Measurements from ENCODE around the gene GABARAP. TPM values are rescaled to one million over a fixed set of nuclear protein-coding genes. Genes with fewer than 3 reads are reported as not detected.

GABARAP gene
- total RNA-seq, 2 experiments from 2014 or later, result 256 to 279 TPM

DNA sequence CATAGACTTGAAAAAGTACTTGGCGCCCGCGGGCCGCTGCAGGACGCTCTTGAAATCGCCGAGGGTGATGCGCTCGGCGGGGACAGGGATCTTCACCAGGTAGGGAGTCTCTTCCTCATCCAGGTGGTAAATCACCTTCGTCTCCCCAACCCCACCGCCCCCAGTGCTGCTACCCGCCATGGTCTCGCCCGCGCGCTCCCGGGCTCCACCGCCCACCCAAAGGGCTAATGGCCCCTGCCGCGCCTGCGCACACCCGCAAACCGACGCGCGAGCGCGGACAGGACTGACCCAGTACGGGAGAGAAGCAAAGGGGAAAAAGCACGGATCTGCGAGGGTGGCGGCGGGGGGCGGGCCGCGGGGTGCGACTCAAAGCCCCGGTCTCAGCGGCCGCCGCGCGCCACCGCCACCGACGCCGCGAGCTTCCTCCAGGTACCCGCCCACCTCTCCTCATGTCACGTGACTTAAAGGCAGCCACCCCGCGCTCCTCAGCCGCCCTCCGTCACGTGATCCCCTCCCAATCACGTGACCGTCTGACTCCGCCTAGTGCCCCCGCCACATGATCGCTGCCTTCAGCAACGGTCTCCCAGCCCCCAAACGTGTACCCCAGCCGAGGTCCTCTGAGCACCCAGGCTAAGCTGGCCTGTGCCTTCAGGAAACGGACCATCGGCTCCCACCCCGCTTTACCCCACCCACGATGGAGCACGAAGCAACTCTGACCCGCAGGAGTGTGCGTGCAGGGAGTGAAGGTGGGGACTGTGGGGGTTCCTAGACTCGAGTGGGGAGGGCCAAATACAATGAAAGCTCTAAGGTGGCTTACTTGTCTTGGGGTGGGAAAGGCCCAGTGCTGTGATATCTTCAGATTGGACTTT, 7.9 kb downstream of the GABARAP start, which contains the start of gene DVL2:
DVL2 (minus strand) TSS at position 435 of the 869 bp plus-strand sequence; CDS start at position 180, 255 bp downstream.
- no peaks in the 10 kb centered on the region for H3K27me3 Mint-ChIP-seq

GRCh38 chr17:7233701-7234082, 8.6 kb downstream of the GABARAP start:
- Mint-ChIP-seq H3K27ac (peak overlapping the region; percentile 88), H3K4me1 (peaks cover 52% of the 10 kb centered on the region), H3K9me3 (no peaks in the 10 kb centered on the region), H3K27me3 (no peaks in the 10 kb centered on the region), H3K4me3 (peak overlapping the region; percentile 96), H3K36me3 (ENCODE audit: low read depth) (peaks cover 33% of the 10 kb centered on the region)
- CTCF ChIA-PET, result interaction anchor here (0.7 to 2.5 kb wide), 6 partner anchors 9 to 454 kb away, joined by 3 to 14 read pairs (median 4); partner anchors contain the start of genes ACADVL and DLG4
- DNase-seq, result no peak
- POLR2A ChIA-PET, result interaction anchor here (0.7 kb wide), 1 partner anchor 301 kb away, joined by 3 read pairs; no protein-coding TSS in a partner anchor

More for the DNA sequence above, 7.9 kb downstream of the GABARAP start, which contains the start of gene DVL2:
- Mint-ChIP-seq H3K4me3 (peak within 1 kb of the TSS; percentile 96), H3K9me3 (no peaks in the 10 kb centered on the region), H3K36me3 (ENCODE audit: low read depth) (peaks cover 31% of the 10 kb centered on the region), H3K4me1 (peaks cover 49% of the 10 kb centered on the region), H3K27ac (peak within 1 kb of the TSS; percentile 88)
- ChIA-PET POLR2A (interaction anchor here (0.7 kb wide), 1 partner anchor 301 kb away, joined by 3 read pairs; no protein-coding TSS in a partner anchor), CTCF (interaction anchor here (1.0 to 2.5 kb wide), 6 partner anchors 9 to 453 kb away, joined by 3 to 14 read pairs (median 4); partner anchors contain the start of genes ACADVL and DLG4)
- DNase-seq, result peak; percentile 95

DNA sequence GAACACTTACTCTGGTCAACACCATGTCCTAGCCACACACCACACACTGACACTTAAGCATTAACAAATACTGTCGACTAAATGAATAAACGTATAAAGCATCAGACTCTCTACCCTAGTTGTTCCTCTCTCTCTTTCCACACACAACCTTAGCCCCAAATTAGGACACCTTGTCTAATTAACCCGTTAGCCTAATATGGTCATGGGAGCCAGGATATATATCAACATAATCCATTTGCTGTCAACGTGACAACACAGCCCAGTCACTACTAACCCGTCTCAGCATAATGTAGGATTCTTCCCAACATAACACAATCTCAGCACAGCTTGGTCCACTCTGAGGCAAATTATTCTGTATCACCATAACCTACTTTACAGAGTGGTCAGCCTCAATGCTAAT, 10.1 kb downstream of the GABARAP start:
- no peak overlapping the region for H3K27ac Mint-ChIP-seq
- H3K4me3 Mint-ChIP-seq, result peak overlapping the region; percentile 34
- ChIA-PET CTCF (interaction anchor here (0.8 to 2.5 kb wide), 2 partner anchors 11 to 18 kb away, joined by 3 to 7 read pairs; no protein-coding TSS in a partner anchor), POLR2A (no interaction called here)
- H3K36me3 Mint-ChIP-seq (ENCODE audit: low read depth), result peaks cover 37% of the 10 kb centered on the region
- DNase-seq, result no peak
- H3K27me3 Mint-ChIP-seq, result no peaks in the 10 kb centered on the region
- H3K9me3 Mint-ChIP-seq, result no peaks in the 10 kb centered on the region
- peaks cover 46% of the 10 kb centered on the region for H3K4me1 Mint-ChIP-seq

DNA sequence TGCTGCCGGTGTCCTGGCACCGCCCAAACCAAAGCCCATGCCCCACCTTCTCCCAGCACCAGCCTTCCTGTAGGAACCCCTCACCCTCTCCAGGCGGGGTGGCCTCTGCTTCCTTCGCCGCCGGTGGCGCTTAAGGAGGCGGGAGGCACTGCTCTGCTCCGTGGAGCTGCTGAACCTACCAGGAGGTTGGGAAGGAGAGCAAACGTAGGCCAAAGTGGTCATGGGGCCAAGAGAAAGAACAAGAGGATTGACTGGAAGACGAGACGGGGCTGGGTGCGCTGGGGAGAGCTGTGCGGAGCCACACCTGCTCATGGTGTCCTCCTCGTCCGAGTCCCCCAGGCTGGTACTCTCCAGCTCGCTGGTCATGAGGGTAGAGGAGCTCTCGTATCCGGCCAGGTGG, 12.7 kb downstream of the GABARAP start:
- ChIA-PET POLR2A (no interaction called here), CTCF (interaction anchor here (1.4 to 1.5 kb wide), 2 partner anchors 9 to 10 kb away, joined by 3 to 4 read pairs; partner anchors contain the start of gene DLG4)
- Mint-ChIP-seq H3K27ac (no peak overlapping the region), H3K27me3 (no peaks in the 10 kb centered on the region), H3K9me3 (no peaks in the 10 kb centered on the region), H3K4me3 (no peak overlapping the region), H3K36me3 (ENCODE audit: low read depth) (peaks cover 21% of the 10 kb centered on the region), H3K4me1 (peaks cover 20% of the 10 kb centered on the region)
- DNase-seq, result no peak

- no peak for DNase-seq
- H3K4me1 Mint-ChIP-seq, result peaks cover 19% of the 10 kb centered on the region
- H3K9me3 Mint-ChIP-seq, result no peaks in the 10 kb centered on the region
- H3K4me3 Mint-ChIP-seq, result no peak overlapping the region
- CTCF ChIA-PET, result interaction anchor here (1.4 kb wide), 1 partner anchor 8 kb away, joined by 3 read pairs; no protein-coding TSS in a partner anchor
- POLR2A ChIA-PET, result no interaction called here
- no peaks in the 10 kb centered on the region for H3K27me3 Mint-ChIP-seq
- no peak overlapping the region for H3K27ac Mint-ChIP-seq
- peaks cover 22% of the 10 kb centered on the region for H3K36me3 Mint-ChIP-seq (ENCODE audit: low read depth)
These were observed 13.3 kb downstream of the GABARAP start for GRCh38 chr17:7228920-7229319.

- Mint-ChIP-seq H3K4me1 (peaks cover 8% of the 10 kb centered on the region), H3K4me3 (no peak overlapping the region), H3K36me3 (ENCODE audit: low read depth) (peaks cover 29% of the 10 kb centered on the region), H3K27ac (no peak overlapping the region), H3K27me3 (no peaks in the 10 kb centered on the region), H3K9me3 (no peaks in the 10 kb centered on the region)
- no peak for DNase-seq
- POLR2A ChIA-PET, result no interaction called here
- CTCF ChIA-PET, result interaction anchor here (1.7 kb wide), 1 partner anchor 70 kb away, joined by 4 read pairs; no protein-coding TSS in a partner anchor
These were observed 15.2 kb downstream of the GABARAP start for GRCh38 chr17:7226721-7227710.

DNA sequence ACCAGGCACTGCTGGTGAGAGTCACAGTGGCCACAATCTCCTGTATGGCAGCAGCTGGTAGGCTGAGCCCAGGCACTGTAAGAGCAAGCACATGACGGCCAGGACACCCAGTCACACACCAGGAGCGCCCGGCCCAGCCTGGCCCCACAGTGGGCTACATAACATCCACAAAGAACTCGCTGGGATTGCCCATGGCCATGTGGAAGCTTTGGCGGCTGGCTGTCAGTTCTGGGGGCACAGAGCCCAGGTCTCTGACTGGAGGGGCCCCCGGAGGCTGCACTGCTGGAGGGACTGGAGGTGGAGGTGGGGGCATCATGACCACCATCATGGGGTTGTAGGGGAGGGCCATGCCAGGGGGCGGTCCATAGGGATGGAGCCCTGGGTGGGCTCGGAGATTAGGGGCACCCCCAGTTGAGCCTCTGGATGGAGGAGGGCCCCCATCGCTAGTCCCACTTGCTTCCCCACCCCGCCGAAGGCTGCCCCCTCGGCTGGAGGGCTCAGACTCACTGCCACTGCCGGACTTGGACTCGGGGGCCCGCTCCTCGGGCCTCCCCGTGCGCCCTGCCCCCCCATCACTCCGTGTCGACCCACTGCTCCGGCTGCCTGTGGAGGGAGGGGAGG, 16.4 kb downstream of the GABARAP start:
- Mint-ChIP-seq H3K27me3 (no peaks in the 10 kb centered on the region), H3K36me3 (ENCODE audit: low read depth) (peaks cover 36% of the 10 kb centered on the region)
- POLR2A ChIA-PET, result no interaction called here

DNA sequence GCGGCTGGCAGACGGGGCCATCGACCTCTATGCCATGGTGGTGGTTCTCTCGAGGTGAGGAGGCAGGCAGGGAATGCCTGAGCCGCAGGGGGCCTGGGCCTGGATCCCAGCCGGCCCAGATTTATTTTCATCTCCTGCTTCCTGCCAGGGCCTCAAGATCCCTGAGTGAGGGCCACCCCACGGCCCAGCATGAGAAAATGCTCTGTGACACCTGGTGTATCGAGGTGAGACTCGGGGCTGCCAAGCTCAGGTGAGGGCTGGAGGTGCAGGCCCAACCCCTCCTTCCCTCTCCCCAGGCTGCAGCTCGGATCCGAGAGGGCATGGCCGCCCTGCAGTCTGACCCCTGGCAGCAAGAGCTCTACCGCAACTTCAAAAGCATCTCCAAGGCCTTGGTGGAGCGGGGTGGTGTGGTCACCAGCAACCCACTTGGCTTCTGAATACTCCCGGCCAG, 17.6 kb downstream of the GABARAP start:
- H3K9me3 Mint-ChIP-seq, result no peaks in the 10 kb centered on the region
- H3K36me3 Mint-ChIP-seq (ENCODE audit: low read depth), result peaks cover 37% of the 10 kb centered on the region
- H3K27ac Mint-ChIP-seq, result no peak overlapping the region
- H3K4me1 Mint-ChIP-seq, result peaks cover 19% of the 10 kb centered on the region
- ChIA-PET CTCF (interaction anchor here (0.7 to 1.2 kb wide), 4 partner anchors 10 to 32 kb away, joined by 3 to 5 read pairs (median 4); partner anchors contain the start of gene DVL2), POLR2A (no interaction called here)
- no peak for DNase-seq
- no peak overlapping the region for H3K4me3 Mint-ChIP-seq
- H3K27me3 Mint-ChIP-seq, result no peaks in the 10 kb centered on the region

More for the DNA sequence above, 16.4 kb downstream of the GABARAP start:
- Mint-ChIP-seq H3K4me1 (peaks cover 13% of the 10 kb centered on the region), H3K9me3 (no peaks in the 10 kb centered on the region), H3K4me3 (no peak overlapping the region), H3K27ac (no peak overlapping the region)
- DNase-seq, result no peak
- CTCF ChIA-PET, result interaction anchor here (0.6 to 1.7 kb wide), 2 partner anchors 68 to 71 kb away, joined by 3 to 4 read pairs; no protein-coding TSS in a partner anchor

DNA sequence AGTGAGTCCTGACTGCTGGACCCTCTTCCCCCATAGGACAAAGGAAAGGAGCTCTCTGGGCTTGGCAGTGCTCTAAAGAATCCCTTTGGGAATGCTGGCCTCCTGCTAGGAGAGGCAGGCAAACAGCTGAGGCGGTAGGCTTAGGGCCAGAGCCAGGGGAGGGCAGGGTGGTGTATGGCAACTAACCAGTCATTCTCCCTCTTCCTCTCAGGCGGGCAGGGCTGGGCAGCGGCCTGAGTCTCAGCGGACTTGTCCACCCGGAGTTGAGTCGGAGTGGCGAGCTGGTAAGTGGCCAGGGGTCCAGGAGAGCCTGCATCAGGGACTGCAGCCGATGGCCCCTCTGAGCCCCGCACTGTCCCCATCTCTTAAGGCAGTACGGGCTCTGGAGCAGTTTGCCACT, 18.1 kb downstream of the GABARAP start:
- Mint-ChIP-seq H3K4me1 (peaks cover 23% of the 10 kb centered on the region), H3K27ac (no peak overlapping the region), H3K27me3 (no peaks in the 10 kb centered on the region), H3K9me3 (no peaks in the 10 kb centered on the region), H3K4me3 (no peak overlapping the region), H3K36me3 (ENCODE audit: low read depth) (peaks cover 34% of the 10 kb centered on the region)
- POLR2A ChIA-PET, result no interaction called here
- no peak for DNase-seq
- CTCF ChIA-PET, result interaction anchor here (0.7 to 1.2 kb wide), 3 partner anchors 9 to 33 kb away, joined by 3 to 5 read pairs (median 3); no protein-coding TSS in a partner anchor

DNA sequence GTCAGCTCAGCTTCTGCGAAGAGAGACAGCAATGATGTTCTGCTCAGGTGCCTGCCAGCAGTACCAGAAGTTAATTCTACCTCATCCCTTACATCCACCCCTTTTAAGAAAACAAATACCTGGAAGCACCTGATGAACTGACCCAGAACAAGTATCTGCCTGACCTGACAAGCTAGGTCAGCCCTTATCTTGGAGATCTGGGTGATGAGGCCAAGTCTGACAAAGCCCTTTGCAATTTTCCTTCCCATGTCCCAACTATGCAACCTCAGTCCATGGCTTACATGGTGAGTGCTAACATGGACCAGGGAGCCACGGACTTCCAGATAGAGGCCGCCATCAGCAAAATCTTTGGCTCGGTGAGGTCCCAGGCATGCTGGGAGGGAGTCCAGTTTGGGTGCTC, 18.9 kb downstream of the GABARAP start:
- ChIA-PET POLR2A (no interaction called here), CTCF (interaction anchor here (0.6 to 5.0 kb wide), 2 partner anchors 48 to 75 kb away, joined by 3 to 48 read pairs; no protein-coding TSS in a partner anchor)
- no peak overlapping the region for H3K4me3 Mint-ChIP-seq
- no peak for DNase-seq
- H3K36me3 Mint-ChIP-seq (ENCODE audit: low read depth), result peaks cover 32% of the 10 kb centered on the region
- peaks cover 28% of the 10 kb centered on the region for H3K4me1 Mint-ChIP-seq
- H3K27ac Mint-ChIP-seq, result no peak overlapping the region
- no peaks in the 10 kb centered on the region for H3K9me3 Mint-ChIP-seq
- H3K27me3 Mint-ChIP-seq, result no peaks in the 10 kb centered on the region

DNA sequence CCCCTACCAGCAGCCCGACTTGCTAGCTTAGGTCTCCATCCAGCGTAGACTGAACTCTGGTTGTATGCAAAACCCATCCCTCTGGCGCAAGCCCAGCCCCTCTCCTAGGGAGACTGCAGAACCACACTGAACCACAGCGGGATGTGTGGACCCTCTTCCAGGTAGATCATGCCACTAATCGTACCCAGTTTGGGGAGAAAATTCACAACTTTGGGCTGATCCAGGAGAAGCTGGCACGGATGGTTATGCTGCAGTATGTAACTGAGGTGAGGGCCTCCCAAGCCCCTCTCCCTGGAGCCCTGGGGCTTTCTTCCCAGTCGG, 19.3 kb downstream of the GABARAP start:
- Mint-ChIP-seq H3K27ac (no peak overlapping the region), H3K4me1 (peaks cover 33% of the 10 kb centered on the region), H3K36me3 (ENCODE audit: low read depth) (peaks cover 29% of the 10 kb centered on the region), H3K27me3 (no peaks in the 10 kb centered on the region), H3K9me3 (no peaks in the 10 kb centered on the region), H3K4me3 (no peak overlapping the region)
- ChIA-PET POLR2A (no interaction called here), CTCF (interaction anchor here (0.6 to 5.0 kb wide), 2 partner anchors 48 to 75 kb away, joined by 3 to 48 read pairs; no protein-coding TSS in a partner anchor)
- no peak for DNase-seq

Data from activated CD4-positive, alpha-beta T cell treated with anti-CD3 and anti-CD28 coated beads, Interleukin-2, amount 10 ng/mL, durations not matched to agents 7 days and 5 days (primary cell).